H1 (cell line): ENCODE measurements around the gene PAQR8.

Experiments used
- ATF2 ChIP-seq: IDR thresholded peaks from 2 replicates; pipeline ENCODE4 v1.6.1; 2012; ENCODE audit warnings: low read length, inconsistent platforms
- MAX ChIP-seq: IDR thresholded peaks from 2 replicates; pipeline ENCODE4 v1.6.1; 2012; ENCODE audit warnings: inconsistent platforms
- POLR2A ChIP-seq, 2 experiments: IDR thresholded peaks; 1 replicate in 1 of 2; 2 replicates in 1 of 2; pipeline ENCODE4 v1.6.1; 2011; ENCODE audit warnings: low read depth in 2 of 2, low read length in 2 of 2, mild to moderate bottlenecking in 2 of 2; ENCODE audit errors: control extremely low read depth in 1 of 2
- POLR2AphosphoS5 ChIP-seq: IDR thresholded peaks from 2 replicates; pipeline ENCODE4 v1.6.1; 2011; ENCODE audit warnings: low read depth, low read length
- SP1 ChIP-seq: IDR thresholded peaks from 2 replicates; pipeline ENCODE4 v1.6.1; 2011; ENCODE audit warnings: low read depth, low read length
- SP2 ChIP-seq: IDR thresholded peaks from 2 replicates; pipeline ENCODE4 v1.6.1; 2012; ENCODE audit warnings: mild to moderate bottlenecking, low read length, inconsistent platforms
- SRF ChIP-seq: IDR thresholded peaks from 2 replicates; pipeline ENCODE4 v1.6.1; 2011; ENCODE audit warnings: mild to moderate bottlenecking, low read depth, low read length, moderate library complexity
- TCF12 ChIP-seq: IDR thresholded peaks from 2 replicates; pipeline ENCODE4 v1.6.1; 2011; ENCODE audit warnings: low read depth, mild to moderate bottlenecking, low read length
- TF ChIP-seq, protein P1 (sequence below), 3 experiments: IDR thresholded peaks; 1 replicate in 2 of 3; 2 replicates in 1 of 3; pipeline versions ENCODE4 v1.5.1 to v1.6.1; 2011; ENCODE audit warnings: low read length in 3 of 3, mild to moderate bottlenecking in 3 of 3, inconsistent platforms in 2 of 3, low read depth in 1 of 3, moderate library complexity in 1 of 3; ENCODE audit not compliant: insufficient read depth in 1 of 3; ENCODE audit errors: control extremely low read depth in 1 of 3
- TF ChIP-seq, protein P2 (sequence below): IDR thresholded peaks from 2 replicates; pipeline ENCODE4 v1.6.1; 2011; ENCODE audit warnings: low read length, improper control_type of control experiment

DNA sequence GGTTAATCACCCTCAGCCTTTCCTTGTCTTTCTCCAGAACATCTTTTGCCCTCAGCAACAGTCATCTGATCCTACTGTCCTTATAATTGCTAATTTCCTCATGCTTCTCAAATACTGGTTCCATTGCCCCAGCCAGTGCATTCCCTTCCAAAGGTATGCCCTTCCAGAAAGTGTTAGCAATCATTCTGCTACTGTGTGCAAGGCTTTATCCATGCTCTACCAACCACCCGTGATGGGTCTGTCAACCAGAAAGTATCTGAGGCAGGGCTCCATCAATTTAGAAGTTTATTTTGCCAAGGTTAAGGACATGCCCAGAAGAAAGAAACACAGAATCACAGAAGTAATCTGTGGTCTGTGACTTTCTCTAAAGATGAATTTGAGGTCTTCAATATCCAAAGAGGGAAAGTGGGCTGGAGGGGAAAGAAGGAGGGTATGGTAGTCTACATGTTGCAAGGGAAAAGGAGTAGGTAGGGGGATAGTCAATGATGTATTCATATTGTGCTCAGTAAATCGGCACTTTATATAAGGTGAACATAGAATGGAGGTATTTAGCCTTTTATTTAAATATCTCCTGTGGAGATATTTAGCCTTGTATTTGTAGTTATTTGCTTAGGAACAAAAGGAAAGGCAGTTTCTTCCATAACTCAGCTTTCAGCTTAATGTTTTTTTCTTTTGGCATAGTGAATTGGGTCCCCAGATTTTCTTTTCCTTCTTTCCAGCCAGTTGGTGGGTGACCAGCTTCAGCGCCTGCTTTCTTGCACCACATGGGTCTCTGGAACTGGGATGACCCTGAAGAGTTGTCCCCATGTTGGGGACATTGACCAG is 35.2 kb upstream of the PAQR8 start:
- TF ChIP-seq POLR2A (IDR thresholded peaks at IDR 0.05; ENCODE audit: control extremely low read depth in 1 of 2, low read depth in 2 of 2, low read length in 2 of 2): no peak
- TF ChIP-seq, protein P1, sequence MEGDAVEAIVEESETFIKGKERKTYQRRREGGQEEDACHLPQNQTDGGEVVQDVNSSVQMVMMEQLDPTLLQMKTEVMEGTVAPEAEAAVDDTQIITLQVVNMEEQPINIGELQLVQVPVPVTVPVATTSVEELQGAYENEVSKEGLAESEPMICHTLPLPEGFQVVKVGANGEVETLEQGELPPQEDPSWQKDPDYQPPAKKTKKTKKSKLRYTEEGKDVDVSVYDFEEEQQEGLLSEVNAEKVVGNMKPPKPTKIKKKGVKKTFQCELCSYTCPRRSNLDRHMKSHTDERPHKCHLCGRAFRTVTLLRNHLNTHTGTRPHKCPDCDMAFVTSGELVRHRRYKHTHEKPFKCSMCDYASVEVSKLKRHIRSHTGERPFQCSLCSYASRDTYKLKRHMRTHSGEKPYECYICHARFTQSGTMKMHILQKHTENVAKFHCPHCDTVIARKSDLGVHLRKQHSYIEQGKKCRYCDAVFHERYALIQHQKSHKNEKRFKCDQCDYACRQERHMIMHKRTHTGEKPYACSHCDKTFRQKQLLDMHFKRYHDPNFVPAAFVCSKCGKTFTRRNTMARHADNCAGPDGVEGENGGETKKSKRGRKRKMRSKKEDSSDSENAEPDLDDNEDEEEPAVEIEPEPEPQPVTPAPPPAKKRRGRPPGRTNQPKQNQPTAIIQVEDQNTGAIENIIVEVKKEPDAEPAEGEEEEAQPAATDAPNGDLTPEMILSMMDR (IDR thresholded peaks at IDR 0.05; ENCODE audit: control extremely low read depth in 1 of 3, insufficient read depth in 1 of 3, low read depth in 1 of 3, low read length in 3 of 3): no peak
- TF ChIP-seq MAX: no peak
- TF ChIP-seq POLR2AphosphoS5: no peak
- TF ChIP-seq, protein P2, sequence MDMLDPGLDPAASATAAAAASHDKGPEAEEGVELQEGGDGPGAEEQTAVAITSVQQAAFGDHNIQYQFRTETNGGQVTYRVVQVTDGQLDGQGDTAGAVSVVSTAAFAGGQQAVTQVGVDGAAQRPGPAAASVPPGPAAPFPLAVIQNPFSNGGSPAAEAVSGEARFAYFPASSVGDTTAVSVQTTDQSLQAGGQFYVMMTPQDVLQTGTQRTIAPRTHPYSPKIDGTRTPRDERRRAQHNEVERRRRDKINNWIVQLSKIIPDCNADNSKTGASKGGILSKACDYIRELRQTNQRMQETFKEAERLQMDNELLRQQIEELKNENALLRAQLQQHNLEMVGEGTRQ: no peak
- TF ChIP-seq TCF12: no peak
- TF ChIP-seq SRF: no peak
- no peak for TF ChIP-seq SP2
- no peak for TF ChIP-seq SP1
- TF ChIP-seq ATF2: no peak
